Loucy (cell line): ENCODE data around the gene ANP32B.
"Not testable (repeated sequence)": the region's sequence is repeated elsewhere in the genome, so short reads cannot be mapped to it uniquely, and the experiment has no call there.

Experiments used
- EZH2phosphoT487 ChIP-seq: fragments of 200-600 bp; IDR thresholded peaks from 2 replicates; pipeline ENCODE4 v1.6.1; 2018; ENCODE audit warnings: antibody characterized with exemption, mild to moderate bottlenecking, moderate library complexity, borderline replicate concordance
- TF ChIP-seq, protein P1 (sequence below): fragments of 200-600 bp; sonication (generic); conservative IDR thresholded peaks from 2 replicates; pipeline ENCODE4 v1.5.1; 2014; ENCODE audit warnings: mild to moderate bottlenecking, antibody characterized with exemption, low read length

DNA sequence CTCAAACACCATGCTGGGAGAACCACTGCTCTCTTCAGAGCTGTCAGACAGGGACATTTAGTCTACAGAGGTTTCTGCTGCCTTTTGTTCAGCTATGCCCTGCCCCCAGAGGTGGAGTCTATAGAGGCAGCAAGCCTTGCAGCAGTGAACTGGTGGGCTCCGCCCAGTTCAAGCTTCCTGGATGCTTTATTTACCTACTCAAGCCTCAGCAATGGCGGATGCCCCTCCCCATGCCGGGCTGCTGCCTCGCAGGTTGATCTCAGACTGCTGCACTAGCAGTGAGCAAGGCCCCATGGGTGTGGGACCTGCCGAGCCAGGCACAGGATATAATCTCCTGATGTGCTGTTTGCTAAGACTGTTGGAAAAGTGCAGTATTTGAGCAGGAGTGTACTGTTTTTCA is 32.3 kb upstream of the ANP32B start:
- TF ChIP-seq, protein P1, sequence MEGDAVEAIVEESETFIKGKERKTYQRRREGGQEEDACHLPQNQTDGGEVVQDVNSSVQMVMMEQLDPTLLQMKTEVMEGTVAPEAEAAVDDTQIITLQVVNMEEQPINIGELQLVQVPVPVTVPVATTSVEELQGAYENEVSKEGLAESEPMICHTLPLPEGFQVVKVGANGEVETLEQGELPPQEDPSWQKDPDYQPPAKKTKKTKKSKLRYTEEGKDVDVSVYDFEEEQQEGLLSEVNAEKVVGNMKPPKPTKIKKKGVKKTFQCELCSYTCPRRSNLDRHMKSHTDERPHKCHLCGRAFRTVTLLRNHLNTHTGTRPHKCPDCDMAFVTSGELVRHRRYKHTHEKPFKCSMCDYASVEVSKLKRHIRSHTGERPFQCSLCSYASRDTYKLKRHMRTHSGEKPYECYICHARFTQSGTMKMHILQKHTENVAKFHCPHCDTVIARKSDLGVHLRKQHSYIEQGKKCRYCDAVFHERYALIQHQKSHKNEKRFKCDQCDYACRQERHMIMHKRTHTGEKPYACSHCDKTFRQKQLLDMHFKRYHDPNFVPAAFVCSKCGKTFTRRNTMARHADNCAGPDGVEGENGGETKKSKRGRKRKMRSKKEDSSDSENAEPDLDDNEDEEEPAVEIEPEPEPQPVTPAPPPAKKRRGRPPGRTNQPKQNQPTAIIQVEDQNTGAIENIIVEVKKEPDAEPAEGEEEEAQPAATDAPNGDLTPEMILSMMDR = not testable (repeated sequence)
- TF ChIP-seq EZH2phosphoT487 = not testable (repeated sequence)
